Vagina (tissue), 2 donors: ENCODE data around the gene NXF1.

Experiments
- POLR2A ChIP-seq, 2 donors: fragments of 450-650 bp; IDR thresholded peaks; one replicate each; pipeline ENCODE4 v1.6.1; 2017; ENCODE audit warnings: antibody characterized with exemption in 2 of 2, mild to moderate bottlenecking in 2 of 2, moderate library complexity in 2 of 2
- TF ChIP-seq, protein P1 (sequence below), 3 experiments: fragments of 450-650 bp in 2 of 3; fragments of 200-600 bp in 1 of 3; sonication (generic) in 1 of 3; IDR thresholded peaks; one replicate each; pipeline ENCODE4 v1.5.1; 2017 to 2019; ENCODE audit warnings: antibody characterized with exemption in 3 of 3, mild to moderate bottlenecking in 2 of 3, moderate library complexity in 2 of 3

- TF ChIP-seq, protein P1, sequence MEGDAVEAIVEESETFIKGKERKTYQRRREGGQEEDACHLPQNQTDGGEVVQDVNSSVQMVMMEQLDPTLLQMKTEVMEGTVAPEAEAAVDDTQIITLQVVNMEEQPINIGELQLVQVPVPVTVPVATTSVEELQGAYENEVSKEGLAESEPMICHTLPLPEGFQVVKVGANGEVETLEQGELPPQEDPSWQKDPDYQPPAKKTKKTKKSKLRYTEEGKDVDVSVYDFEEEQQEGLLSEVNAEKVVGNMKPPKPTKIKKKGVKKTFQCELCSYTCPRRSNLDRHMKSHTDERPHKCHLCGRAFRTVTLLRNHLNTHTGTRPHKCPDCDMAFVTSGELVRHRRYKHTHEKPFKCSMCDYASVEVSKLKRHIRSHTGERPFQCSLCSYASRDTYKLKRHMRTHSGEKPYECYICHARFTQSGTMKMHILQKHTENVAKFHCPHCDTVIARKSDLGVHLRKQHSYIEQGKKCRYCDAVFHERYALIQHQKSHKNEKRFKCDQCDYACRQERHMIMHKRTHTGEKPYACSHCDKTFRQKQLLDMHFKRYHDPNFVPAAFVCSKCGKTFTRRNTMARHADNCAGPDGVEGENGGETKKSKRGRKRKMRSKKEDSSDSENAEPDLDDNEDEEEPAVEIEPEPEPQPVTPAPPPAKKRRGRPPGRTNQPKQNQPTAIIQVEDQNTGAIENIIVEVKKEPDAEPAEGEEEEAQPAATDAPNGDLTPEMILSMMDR (IDR thresholded peaks at IDR 0.05), result no peak
- peak in 1 of 2 donors; percentile 53 for TF ChIP-seq POLR2A (IDR thresholded peaks at IDR 0.05)
These were observed 51.3 kb downstream of the NXF1 start, which contains the start of gene ZBTB3 for GRCh38 chr11:62753736-62754603.
